OCI-LY3 (cell line): ENCODE data around the gene RELN.

Source experiments
- EZH2phosphoT487 ChIP-seq: fragments of 200-600 bp; shearing (Covaris generic); IDR thresholded peaks from 2 replicates; pipeline ENCODE4 v1.6.1; 2018; ENCODE audit warnings: antibody characterized with exemption, mixed run types, low read depth
- TF ChIP-seq, protein P1 (sequence below): fragments of 200-600, 300-600 bp; sonication (generic); IDR thresholded peaks from 2 replicates; pipeline ENCODE4 v1.5.1; 2014; ENCODE audit warnings: antibody characterized with exemption, low read length, low read depth

DNA sequence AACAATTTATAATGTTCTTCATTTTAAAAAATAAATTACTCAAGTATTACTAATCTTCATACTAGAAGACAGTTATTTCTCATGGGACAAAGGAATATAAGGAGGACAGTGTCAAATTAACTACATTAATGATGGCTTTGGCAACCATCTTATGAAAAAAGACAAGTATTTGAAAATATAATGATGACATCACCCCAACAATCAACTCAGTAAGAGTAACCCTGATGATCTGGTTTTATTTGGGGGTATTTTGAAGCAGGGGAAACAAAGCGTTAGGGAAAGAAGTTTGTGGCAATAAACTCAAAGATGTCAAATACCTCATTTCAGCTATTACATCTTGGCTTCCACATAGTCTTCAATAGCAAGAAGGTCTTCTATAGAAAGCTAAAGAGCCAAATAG lies 29.0 kb upstream of the RELN start:
- TF ChIP-seq, protein P1, sequence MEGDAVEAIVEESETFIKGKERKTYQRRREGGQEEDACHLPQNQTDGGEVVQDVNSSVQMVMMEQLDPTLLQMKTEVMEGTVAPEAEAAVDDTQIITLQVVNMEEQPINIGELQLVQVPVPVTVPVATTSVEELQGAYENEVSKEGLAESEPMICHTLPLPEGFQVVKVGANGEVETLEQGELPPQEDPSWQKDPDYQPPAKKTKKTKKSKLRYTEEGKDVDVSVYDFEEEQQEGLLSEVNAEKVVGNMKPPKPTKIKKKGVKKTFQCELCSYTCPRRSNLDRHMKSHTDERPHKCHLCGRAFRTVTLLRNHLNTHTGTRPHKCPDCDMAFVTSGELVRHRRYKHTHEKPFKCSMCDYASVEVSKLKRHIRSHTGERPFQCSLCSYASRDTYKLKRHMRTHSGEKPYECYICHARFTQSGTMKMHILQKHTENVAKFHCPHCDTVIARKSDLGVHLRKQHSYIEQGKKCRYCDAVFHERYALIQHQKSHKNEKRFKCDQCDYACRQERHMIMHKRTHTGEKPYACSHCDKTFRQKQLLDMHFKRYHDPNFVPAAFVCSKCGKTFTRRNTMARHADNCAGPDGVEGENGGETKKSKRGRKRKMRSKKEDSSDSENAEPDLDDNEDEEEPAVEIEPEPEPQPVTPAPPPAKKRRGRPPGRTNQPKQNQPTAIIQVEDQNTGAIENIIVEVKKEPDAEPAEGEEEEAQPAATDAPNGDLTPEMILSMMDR = no peak
- TF ChIP-seq EZH2phosphoT487 = no peak
